HK-2 (cell line): ENCODE data around the gene NECAB3.
"Not testable (repeated sequence)": the region's sequence is repeated elsewhere in the genome, so short reads cannot be mapped to it uniquely, and the experiment has no call there.

ENCODE experiments used
- DNase-seq: peaks from one replicate; pipeline ENCODE4 v3.0.0-alpha.2; 2018; ENCODE audit not compliant: unreplicated experiment

The NECAB3 gene, protein sequence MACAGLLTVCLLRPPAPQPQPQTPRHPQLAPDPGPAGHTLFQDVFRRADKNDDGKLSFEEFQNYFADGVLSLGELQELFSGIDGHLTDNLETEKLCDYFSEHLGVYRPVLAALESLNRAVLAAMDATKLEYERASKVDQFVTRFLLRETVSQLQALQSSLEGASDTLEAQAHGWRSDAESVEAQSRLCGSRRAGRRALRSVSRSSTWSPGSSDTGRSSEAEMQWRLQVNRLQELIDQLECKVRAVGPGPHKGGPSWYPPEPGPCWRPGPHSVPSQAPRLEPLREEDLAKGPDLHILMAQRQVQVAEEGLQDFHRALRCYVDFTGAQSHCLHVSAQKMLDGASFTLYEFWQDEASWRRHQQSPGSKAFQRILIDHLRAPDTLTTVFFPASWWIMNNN

GRCh38 chr20:33674294-33675135 lies at the start of gene NECAB3:
NECAB3 (minus strand) TSS chr20:33674428; CDS start chr20:33674352, 76 bp downstream.
- DNase-seq, result peak; percentile 86

DNA sequence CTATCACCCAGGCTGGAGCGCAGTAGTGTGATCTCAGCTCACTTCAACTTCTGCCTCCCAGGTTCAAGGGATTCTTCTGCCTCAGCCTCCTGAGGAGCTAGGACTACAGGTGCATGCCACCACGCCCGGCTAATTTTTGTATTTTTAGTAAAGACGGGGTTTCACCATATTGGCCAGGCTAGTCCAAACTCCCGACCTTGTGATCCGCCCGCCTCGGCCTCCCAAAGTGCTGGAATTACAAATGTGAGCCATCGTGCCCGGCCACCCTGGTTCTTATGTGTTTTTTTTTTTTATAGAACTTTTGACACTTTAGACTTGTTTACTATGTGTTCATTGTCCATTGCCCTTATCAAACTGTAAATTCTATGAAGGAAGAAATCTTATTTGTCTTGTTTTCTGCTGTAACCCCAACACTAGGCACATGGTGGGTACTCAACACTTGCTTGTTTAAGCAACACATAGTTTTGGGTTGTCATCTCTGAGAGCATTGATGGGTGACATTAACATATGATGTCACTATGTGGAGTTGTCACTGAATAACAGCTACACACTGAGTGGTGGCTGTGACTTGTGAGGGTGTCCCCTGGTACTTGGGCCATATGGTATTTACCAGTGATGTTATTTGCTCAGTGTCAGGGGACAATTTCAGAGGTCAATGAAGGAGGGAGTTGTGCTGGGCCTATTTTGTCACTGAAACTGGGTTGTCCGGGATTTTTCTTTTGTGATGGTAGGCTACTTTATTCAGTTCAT lies 47.3 kb upstream of the NECAB3 start:
- no peak for DNase-seq

GRCh38 chr20:33719989-33720709 lies 45.9 kb upstream of the NECAB3 start, which contains the start of gene PXMP4:
PXMP4 (minus strand) TSS chr20:33720310; CDS start chr20:33720207, 103 bp downstream.
- DNase-seq, result peak; percentile 95

DNA sequence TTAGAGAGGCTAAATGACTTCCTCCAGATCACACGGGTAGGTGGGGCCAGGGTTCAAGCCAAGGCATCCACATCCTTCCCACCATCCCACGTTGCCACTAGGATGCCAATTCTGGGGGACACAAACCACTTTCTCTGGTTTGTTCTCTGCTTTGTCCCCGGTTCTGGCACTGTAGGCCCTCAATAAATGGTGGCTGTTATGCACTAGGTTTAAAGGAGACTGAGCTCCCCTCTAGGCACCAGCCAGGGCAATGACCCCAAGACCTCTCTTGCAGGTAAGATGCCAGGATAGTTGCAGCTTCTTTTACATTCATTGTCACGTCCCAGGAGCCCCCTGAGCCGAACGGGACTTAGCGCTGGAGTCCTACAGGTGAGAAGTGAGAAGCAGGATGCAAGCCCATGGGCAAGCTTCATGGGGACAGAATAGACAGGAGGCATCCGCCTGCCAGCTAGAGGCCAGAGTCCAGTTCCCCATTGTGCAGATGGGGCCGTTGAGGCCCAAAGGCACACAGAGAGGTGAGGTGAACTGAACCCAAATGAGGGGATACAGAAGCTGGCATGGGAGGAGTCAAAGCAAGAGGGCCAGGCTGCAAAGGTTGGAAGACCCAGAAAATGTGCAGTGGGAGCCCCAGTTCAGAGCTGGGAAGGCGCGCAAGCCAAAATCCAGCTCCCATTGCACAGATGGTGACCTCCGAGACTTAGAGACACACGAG lies 45.2 kb upstream of the NECAB3 start:
- DNase-seq, result no peak

DNA sequence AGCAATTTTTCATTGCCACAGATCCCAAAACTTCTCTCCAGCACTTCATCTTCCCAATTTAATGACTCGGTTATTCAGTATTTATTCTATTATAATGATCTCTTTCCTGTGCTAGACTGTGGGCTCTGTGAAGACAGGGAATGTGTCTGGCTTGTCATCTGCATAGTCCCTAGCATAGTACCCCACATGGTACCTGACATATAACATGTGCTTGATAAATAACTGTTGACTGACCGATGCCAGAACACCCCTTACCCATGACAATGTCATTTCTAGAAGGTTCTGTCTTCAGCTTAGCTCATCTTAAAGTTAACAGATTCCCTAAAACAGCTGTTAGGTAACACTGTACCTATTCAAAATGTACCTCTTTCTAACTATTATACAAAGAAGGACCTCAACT lies 42.3 kb upstream of the NECAB3 start:
- DNase-seq, result no peak

GRCh38 chr20:33713865-33714367 lies 39.7 kb upstream of the NECAB3 start:
- no peak for DNase-seq

DNA sequence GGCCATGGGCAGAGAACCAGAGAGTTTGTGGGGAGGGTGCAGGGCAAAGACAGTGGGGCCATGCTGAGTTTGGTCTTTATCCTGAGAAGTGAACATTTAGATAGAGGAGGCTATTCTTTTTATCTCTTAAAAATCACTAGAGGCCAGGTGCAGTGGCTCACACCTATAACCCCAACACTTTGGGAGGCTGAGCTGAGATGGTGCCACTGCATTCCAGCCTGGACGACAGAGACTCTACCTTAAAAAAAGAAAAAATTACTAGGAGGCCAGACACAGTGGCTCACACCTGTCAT lies 37.2 kb upstream of the NECAB3 start:
- DNase-seq, result no peak

DNA sequence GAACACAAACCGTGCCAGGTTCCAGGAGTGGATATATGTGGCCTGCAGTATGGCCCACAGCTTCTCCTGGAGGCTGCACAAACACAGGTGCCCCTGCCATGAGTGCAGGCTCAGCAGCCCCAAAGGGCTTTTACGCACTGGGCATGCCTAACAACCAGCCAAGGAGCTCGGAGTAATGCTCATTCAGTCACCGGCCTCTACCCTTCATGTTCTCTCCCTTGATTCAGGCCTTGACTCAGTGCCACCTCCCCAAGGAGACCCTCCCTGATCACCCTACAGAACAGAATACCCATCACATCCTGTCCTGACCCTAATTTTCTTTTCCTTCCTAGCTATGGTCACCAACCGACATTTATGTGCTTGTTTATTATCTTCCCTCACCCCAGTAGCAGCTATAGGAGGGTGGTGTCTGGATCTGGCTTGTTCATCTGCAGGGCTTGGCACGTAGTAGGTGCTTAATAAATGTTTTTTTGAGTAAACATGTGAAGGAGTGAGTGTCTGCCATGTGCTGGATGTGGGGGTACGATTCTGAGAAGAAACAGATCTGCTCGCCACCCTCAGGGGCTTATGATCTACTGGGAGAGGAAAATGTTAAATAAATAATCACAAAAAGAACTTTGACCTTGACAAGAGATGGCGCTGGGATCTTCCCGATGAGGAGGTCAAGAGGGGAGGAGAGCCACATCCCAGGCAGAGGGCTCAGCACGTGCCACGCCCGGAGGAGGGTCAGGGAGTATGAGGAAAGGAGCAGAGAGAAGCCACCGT lies 36.6 kb upstream of the NECAB3 start:
- no peak for DNase-seq

DNA sequence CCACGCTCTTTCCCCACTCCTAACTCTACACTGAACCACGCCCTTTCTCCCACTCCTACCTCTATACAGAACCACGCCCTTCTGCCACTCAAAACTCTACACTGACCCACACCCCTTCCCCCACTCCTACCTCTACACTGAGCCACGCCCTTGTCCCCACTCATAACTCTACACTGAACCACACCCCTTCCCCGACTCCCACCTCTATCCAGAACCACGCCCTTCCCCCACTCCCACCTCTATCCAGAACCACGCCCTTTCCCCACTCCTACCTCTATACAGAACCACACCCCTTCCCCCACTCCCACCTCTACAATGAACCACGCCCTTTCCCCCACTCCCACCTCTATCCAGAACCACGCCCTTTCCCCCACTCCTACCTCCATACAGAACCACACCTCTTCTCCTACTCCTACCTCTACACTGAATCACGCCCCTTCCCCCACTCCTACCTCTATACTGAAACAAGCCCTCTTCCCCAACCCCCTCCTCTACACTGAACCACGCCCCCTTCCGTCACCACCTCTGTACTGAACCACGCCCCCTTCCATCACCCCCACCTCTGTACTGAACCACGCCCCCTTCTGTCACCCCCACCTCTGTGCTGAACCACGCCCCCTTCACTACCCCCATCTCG lies 35.8 kb upstream of the NECAB3 start:
- no peak for DNase-seq

DNA sequence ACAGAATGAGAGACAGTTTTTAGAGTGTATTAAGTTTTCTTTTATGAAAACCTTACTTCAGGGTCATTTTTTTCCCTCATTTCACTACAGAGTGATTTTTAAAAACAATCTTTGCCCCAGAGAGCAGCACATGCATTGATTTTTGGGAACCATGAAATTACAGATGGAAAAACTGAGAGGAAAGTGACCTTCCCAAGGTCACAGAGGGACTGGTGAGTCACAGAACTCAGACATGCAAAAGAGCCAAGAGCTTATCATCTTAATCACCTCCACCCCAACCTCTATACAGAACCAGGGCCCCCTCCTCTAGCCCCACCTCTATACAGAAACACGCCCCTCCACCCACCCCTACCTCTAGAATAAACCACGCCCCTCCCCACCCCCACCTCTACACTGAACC lies 35.2 kb upstream of the NECAB3 start:
- no peak for DNase-seq

DNA sequence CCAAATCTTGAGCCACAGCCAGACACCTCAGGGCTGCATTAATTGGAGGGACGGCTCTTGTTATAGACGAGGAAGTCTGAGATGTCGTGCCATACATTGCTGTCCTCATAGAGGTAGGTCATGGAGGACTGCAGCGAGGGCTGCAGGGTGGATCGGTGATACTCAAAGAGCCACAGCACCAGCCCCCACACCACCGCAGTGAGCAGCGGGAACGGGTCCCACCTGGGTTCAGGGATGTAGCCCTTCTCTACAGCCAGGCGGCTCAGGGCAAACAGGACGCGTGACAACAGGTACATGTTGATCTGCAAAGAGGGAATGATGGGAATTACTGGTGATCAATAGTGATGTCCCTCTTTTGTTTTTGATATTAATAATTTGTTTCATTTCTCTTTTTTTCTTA lies 33.4 kb upstream of the NECAB3 start:
- DNase-seq, result no peak

DNA sequence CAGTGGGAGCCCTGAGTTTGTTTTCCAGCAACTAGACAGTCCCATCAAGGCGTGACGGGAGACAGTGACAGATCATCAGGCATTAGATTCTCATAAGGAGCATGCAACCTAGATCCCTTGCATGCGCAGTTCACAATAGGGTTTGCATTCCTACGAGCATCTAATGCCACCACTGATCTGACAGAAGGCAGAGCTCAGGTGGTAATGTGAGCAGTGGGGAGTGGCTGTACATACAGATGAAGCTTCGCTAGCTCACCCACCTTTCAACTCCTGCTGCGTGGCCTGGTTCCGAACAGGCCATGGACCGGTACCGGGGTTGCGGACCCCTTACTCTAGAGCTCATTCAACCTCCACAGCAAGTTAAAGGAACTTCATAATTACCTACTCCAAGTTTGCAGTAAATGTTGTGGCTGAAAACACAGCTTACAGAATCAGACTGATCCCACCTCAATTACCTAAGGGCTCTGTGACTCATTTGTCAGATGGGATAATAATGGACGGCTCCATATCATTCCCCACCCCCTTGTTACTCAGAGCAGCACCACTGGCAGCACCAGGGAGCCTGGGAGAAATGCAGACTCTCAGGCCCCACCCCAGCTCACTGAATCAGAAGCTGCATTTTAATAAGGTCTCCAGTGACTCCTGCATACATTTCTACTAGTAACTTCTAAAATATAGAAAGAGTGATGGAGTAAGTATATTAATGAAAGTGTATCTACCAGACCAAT lies 30.1 kb upstream of the NECAB3 start:
- no peak for DNase-seq

DNA sequence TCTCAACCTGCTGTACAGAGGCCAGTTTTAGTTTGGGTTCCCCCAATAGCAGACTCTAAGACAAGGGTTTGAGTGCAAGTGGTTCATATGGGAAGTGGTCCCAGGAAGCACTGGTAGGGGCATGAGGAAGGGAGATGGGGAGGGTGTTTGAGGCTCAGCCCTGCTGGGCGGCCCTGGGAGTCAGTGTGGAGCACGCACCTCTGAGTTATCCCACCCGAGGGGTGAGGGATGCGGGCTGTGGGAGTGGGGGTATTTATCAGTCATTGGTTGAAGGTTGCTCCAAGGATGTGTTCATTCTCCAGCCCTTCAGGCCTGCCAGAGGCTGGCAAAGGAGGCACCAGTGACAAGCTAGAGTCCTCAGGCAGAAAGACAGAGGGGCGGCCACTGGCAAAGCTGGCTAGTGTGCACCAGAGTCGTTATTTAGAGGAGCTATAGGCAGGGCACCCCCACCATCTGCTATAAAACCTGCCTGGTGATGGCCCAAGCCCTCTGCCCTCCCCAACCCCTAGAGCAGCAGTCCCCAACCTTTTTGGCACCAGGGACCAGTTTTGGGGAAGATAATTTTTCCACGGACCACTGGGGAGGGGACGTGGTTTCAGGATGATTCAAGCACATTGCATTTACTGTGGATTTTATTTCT lies 29.4 kb upstream of the NECAB3 start:
- no peak for DNase-seq

- DNase-seq, result no peak
Measured at GRCh38 chr20:33702861-33703260, 28.6 kb upstream of the NECAB3 start.

GRCh38 chr20:33701629-33702450 lies 27.6 kb upstream of the NECAB3 start:
- DNase-seq, result no peak

- DNase-seq, result not testable (repeated sequence)
Measured at GRCh38 chr20:33700696-33701441, 26.6 kb upstream of the NECAB3 start.

DNA sequence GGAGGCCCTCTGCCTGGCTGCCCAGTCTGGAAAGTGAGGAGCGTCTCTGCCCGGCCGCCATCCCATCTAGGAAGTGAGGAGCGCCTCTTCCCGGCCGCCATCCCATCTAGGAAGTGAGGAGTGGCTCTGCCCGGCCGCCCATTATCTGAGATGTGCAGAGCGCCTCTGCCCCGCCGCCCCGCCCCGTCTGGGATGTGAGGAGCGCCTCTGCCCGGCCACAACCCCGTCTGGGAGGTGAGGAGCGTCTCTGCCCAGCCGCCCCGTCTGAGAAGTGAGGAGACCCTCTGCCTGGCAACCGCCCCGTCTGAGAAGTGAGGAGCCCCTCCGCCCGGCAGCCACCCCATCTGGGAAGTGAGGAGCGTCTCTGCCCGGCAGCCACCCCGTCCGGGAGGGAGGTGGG lies 24.7 kb upstream of the NECAB3 start:
- not testable (repeated sequence) for DNase-seq
